GM20000 (cell line): ENCODE data around the gene LUM.

Source experiments
- DNase-seq: peaks from one replicate; pipeline ENCODE4 v3.0.0; 2012; ENCODE audit warnings: low spot score
- TF ChIP-seq, protein P1 (sequence below): IDR thresholded peaks from 2 replicates; pipeline ENCODE4 v1.5.1; 2012; ENCODE audit warnings: mild to moderate bottlenecking, control low read depth; ENCODE audit errors: extremely low read depth, missing control alignments

Gene LUM

DNA sequence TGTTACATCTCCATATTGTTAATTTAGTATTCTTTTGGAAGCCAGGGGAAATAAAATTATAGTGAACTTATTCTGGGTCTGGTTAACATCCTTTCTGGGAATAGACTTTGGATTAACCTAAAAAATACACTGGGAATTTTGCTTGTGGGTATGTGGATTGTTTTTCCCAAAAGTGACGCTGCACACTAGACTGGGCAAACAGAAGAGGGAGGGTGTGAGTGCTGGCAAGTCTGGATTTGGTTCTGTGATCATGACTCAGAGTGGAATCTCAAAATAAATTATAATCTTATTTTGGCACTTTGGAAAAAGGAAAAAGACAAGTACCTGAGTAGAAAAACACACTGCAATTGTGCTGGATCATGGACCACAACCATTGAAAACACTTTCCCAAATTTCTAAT is 15.2 kb upstream of the LUM start:
- TF ChIP-seq, protein P1, sequence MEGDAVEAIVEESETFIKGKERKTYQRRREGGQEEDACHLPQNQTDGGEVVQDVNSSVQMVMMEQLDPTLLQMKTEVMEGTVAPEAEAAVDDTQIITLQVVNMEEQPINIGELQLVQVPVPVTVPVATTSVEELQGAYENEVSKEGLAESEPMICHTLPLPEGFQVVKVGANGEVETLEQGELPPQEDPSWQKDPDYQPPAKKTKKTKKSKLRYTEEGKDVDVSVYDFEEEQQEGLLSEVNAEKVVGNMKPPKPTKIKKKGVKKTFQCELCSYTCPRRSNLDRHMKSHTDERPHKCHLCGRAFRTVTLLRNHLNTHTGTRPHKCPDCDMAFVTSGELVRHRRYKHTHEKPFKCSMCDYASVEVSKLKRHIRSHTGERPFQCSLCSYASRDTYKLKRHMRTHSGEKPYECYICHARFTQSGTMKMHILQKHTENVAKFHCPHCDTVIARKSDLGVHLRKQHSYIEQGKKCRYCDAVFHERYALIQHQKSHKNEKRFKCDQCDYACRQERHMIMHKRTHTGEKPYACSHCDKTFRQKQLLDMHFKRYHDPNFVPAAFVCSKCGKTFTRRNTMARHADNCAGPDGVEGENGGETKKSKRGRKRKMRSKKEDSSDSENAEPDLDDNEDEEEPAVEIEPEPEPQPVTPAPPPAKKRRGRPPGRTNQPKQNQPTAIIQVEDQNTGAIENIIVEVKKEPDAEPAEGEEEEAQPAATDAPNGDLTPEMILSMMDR, result no peak
- DNase-seq, result no peak

DNA sequence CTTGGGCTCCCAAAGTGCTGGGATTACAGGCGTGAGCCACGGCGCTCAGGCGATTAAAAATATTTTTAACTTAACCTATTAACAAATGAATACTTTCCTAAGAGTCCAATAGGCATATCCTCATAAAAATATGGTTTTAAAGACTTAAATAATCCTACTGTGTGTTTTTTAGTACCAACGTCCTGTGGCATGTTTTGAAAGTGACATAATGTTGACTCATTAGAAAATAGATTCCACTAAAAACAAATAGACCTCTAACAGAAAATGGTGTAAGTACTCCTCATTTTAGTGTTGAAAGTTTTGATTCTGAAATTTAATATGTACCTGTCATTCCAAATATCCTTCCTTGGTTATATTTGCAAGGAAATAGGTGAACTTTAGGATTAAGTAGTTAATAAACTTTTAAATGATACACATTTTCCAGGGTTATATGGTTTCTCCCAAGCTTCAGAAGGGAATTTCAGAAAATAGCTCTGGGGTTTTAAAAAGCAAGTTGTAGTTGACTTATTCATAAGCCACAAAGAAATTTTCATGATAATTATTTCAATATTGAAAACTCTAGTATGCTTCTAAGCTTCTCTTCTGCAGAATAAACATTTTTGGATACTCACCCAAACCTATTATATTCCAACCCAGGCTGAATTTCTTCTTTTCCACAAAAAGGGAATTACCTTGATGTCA is 12.1 kb upstream of the LUM start:
- TF ChIP-seq, protein P1, result no peak
- no peak for DNase-seq

DNA sequence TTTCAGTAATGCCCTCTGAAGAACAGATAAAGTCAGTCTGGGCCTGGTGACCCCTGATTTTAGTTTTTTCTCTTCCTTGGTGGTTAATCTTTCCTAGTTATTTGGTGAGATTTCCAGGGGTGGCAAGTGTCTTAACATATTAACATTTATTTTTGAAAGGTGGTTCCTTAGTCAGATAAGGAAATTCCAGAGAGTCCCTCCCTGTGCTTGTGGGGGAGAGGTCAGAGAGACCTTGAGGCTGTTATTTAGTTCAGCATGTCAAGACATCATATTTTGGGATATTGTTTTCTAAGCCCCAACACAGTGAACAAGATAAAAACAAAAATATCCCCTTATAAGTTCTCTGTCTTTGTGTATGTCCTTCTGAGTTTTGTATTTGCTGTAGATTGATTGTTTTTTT is 9.5 kb upstream of the LUM start:
- DNase-seq, result no peak
- TF ChIP-seq, protein P1, result no peak

DNA sequence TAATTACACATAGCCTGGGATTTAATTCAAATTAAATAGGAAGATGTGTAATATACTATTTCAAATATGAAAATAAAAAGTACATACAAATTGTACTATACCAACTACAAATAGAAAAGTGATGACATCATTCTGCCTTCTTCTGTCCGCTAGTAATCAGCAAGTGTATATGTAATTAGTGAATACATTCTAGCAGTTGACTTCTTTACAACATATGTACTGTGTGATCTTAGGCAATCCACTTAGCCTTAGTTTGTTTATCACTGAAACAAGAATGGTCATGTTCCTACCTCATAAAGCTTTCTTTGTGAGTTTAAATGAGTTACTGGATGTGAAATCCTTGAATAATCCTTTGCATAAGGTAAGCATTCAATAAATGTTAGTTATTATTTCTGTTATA is 7.8 kb upstream of the LUM start:
- no peak for DNase-seq
- TF ChIP-seq, protein P1, result no peak

DNA sequence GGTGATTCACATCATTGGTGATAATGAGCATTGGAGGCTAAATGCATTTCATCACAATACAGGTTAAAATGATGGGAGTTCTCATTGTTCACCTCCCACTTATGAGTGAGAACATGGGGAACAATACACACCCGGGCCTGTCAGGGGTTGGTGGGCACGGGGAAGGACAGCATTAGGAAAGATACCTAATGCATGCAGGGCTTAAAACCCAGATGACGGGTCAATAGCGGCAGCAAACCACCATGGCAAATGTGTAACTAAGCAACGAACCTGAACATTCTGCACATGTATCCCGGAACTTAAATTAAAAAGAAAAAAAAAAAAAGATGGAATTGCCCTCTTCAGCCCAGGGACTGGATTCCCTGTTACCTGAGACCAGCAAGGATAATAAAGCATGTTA is 2.3 kb upstream of the LUM start:
- DNase-seq, result no peak
- TF ChIP-seq, protein P1, result no peak

DNA sequence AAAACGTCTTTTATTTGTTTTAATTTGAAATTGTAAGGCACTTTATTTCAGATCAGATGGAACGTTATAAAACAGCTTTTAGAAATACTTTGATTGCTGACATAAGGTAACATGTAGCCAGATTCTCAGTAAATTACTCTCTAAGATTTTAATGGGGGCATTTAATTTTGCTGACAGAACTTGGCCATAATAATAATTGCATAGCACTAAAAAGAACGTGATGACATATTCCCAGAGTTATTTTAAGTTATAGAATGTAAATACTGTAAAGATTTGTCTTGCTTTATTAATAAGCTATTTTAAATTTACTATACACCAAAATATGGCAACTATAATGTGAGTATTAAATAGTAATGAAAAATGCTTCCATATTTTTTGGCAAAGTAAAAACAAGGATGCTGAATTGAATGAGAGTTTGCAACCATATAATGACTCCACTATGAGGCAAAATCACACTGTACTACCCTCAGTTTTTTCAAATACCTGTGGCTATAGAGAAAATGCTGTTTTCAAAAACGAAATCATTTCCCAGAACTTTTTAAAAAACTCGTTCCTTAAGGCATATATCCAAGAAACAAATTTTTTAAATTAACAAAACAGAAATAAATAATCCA is 876 bp downstream of the LUM start:
- no peak for DNase-seq
- TF ChIP-seq, protein P1, result no peak

DNA sequence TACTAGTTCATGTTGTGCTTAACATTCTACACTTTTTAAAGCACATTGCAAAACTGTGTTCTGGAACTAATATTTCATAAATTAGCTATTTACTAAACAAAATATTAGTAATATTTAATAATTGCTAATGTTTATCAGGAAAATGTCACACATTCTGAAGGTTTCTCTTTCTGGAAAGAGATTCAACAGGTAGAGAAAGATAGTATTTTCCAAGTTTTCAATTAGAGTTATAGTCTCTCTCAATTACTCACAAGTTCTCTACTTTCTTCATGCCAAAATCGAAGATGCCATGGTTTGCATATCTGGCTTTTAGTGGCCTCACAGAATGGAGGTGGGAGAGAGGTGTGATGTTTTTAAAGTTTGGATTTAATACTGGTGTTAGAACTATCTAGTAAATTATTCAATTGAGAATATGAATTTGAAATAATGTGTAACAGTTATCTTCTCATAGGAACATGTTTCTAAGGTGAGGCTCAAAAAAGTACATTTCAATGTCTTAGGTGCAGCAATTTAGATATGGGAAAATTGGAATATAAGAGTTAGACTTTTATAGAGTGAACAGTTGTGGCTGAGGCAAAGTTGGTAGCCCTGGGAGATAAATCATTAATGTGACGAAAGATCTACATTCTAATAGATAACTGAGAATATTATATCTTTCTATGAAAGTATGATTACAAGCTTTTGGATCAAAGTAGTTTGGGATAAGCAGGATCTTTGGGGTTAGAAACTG is 1.5 kb downstream of the LUM start:
- TF ChIP-seq, protein P1, result no peak
- DNase-seq, result no peak
